Measurements from ENCODE around the gene ALDH1A1.

GRCh38 chr9:72983056-72983455 is 30.2 kb upstream of the ALDH1A1 start:
- TF ChIP-seq CTCF (IDR thresholded peaks at IDR 0.05) = no peak
- TF ChIP-seq POLR2A (IDR thresholded peaks at IDR 0.05) = no peak

Data from esophagus squamous epithelium (tissue), 4 donors.